Panc1 (cell line): ENCODE measurements around the gene TMUB2. TPM values are rescaled to one million over a fixed set of nuclear protein-coding genes. Genes with fewer than 3 reads are reported as not detected.

Source experiments
- ATAC-seq: fragments of 200-7000 bp; cut with Tn5 transposase; 2 replicates; pipeline ENCODE4 v1.9.1; 2020; ENCODE audit warnings: mild to moderate bottlenecking, moderate library complexity
- BruUV-seq: library from RNA; stranded (reverse); fragments of 400-500 nt; replicated peaks from 2 replicates; lab custom pipeline; 2021; lab: Mats Ljungman, UMichigan
- CTCF ChIA-PET: fragments of 300-600 bp; sonication (Branson Sonifier 250); formaldehyde crosslinking; loops from one replicate; lab custom pipeline; 2022; ENCODE audit warnings: antibody characterized with exemption; lab: Charles Lee
- POLR2A ChIA-PET: fragments of 300-600 bp; sonication (Branson Sonifier 250); formaldehyde crosslinking; loops from one replicate; lab custom pipeline; 2022; ENCODE audit warnings: antibody characterized with exemption; lab: Charles Lee
- DNase-seq: peaks from one replicate; pipeline ENCODE4 v3.0.0-alpha.2; 2010; ENCODE audit warnings: low read depth, low spot score
- H3K27ac ChIP-seq: 2 replicates; pipeline ENCODE4 v1.5.1; 2011; ENCODE audit warnings: mild to moderate bottlenecking, low read length, inconsistent platforms
- H3K27me3 ChIP-seq: fragments of 200-500 bp; sonication (Bioruptor generic); 2 replicates; pipeline ENCODE4 v1.6.0; 2014; ENCODE audit warnings: low read length, inconsistent platforms; ENCODE audit not compliant: control insufficient read depth, insufficient read depth
- H3K36me3 ChIP-seq: fragments of 200-500 bp; sonication (Bioruptor generic); 2 replicates; pipeline ENCODE4 v1.5.1; 2014; ENCODE audit warnings: inconsistent platforms, mild to moderate bottlenecking, low read length, moderate library complexity; ENCODE audit not compliant: control insufficient read depth, insufficient read depth
- H3K4me1 ChIP-seq: 2 replicates; pipeline ENCODE4 v1.5.1; 2011; ENCODE audit warnings: inconsistent platforms, mild to moderate bottlenecking, low read length, moderate library complexity; ENCODE audit not compliant: control insufficient read depth, insufficient read depth
- H3K4me3 ChIP-seq, 2 experiments: 2 replicates each; pipeline ENCODE4 v1.5.1; 2011 to 2012; ENCODE audit warnings: low read depth in 2 of 2, low read length in 2 of 2, mild to moderate bottlenecking in 2 of 2, inconsistent platforms in 1 of 2, moderate library complexity in 1 of 2
- H3K9me3 ChIP-seq: fragments of 200-500 bp; sonication (Bioruptor generic); 2 replicates; pipeline ENCODE4 v1.5.1; 2014; ENCODE audit warnings: low read depth, mild to moderate bottlenecking, inconsistent platforms, low read length, moderate library complexity; ENCODE audit not compliant: control insufficient read depth, insufficient read depth
- POLR2AphosphoS5 ChIP-seq: IDR thresholded peaks from 2 replicates; pipeline ENCODE4 v1.6.1; 2012; ENCODE audit warnings: mild to moderate bottlenecking, low read depth, low read length, moderate library complexity
- SIN3A ChIP-seq: IDR thresholded peaks from 2 replicates; pipeline ENCODE4 v1.6.1; 2012; ENCODE audit warnings: low read depth, mild to moderate bottlenecking, low read length, moderate library complexity, borderline replicate concordance; ENCODE audit not compliant: insufficient read depth
- TCF7L2 ChIP-seq: IDR thresholded peaks from 2 replicates; pipeline ENCODE4 v1.6.1; 2011; ENCODE audit warnings: mild to moderate bottlenecking, low read depth, low read length, inconsistent platforms
- in situ Hi-C: cut with HindIII; loops from 2 replicates; pipeline ENCODE4 v1.10.0; 2016; ENCODE audit warnings: low sequenced_read_pairs, low pct_unique_long_range_greater_than_20kb
- intact Hi-C: fragments of 100-400 bp; cut with micrococcal nuclease; formaldehyde crosslinking; loops from one replicate; pipeline ENCODE4 v1.10.0; 2022; ENCODE audit not compliant: unreplicated experiment
- total RNA-seq: library from RNA; stranded (reverse); gene quantifications from one replicate; pipeline ENCODE4 v1.2.1, GENCODE V29; 2021; ENCODE audit not compliant: unreplicated experiment
- TF ChIP-seq, protein P1 (sequence below): fragments of 450-650 bp; IDR thresholded peaks from 2 replicates; pipeline ENCODE4 v1.5.1; 2017; ENCODE audit warnings: mild to moderate bottlenecking
- TF ChIP-seq, protein P2 (sequence below), 2 experiments: IDR thresholded peaks; 2 replicates each; pipeline ENCODE4 v1.6.1; 2011 to 2012; ENCODE audit warnings: low read depth in 2 of 2, control low read depth in 1 of 2, low read length in 1 of 2, mild to moderate bottlenecking in 1 of 2, moderate library complexity in 1 of 2; ENCODE audit not compliant: insufficient read depth in 1 of 2

The TMUB2 gene
- total RNA-seq, 1 experiment from 2014 or later, result 30.7 TPM

DNA sequence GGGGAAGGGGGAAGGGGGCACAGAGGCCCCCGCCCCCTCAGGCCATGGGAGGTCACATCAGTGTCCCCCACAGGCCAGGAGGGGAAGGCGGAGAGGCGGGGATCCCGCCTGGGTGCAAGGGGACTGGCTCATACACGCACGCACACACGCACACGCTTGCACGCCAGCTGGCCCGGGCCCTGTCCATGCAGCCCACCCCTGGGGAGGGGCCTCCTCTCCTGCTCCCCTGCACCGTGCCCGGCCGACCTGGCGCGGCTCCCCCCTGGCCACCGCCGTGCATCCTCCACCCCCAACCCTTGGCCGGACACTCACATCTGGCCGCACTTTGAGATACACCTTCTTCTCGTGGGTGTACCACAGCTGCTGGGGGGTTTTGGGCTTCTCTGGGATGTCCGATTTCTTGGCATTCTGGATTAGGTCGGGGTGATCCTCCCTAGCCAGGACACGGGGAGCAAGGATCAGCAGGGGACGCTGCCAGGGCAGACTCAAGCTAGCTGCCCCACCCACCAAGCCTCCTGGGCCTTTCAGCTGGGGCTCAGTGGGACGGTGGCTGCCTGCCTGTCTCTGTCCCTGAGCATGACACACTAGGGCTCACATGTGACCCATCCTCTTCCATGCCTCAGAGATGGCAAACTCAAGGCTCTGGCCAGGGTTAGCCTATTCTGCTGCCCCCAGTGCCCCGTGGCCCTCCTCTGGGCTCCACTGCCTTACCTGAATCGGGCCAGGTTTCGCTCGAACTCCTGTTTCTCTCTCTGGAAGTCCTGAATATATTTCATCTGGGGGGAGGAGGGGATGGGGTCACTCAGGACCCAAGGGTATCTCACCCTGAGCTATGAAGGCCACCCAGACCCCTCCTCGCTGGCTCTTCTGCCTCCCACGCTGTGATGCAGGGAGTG lies 26.0 kb downstream of the TMUB2 start:
- DNase-seq, result no peak
- ChIA-PET POLR2A (no interaction called here), CTCF (interaction anchor here (0.7 kb wide), 1 partner anchor 9 kb away, joined by 4 read pairs; no protein-coding TSS in a partner anchor)
- TF ChIP-seq TCF7L2, result no peak
- peak; percentile 47 for TF ChIP-seq POLR2AphosphoS5
- Histone ChIP-seq H3K9me3 (no peaks in the 10 kb centered on the region), H3K27ac (no peak overlapping the region), H3K27me3 (no peaks in the 10 kb centered on the region), H3K4me3 (no peak overlapping the region), H3K36me3 (peaks cover 10% of the 10 kb centered on the region), H3K4me1 (peaks cover 13% of the 10 kb centered on the region)
- ATAC-seq, result peak; percentile 44
- intact Hi-C loops, result no loop called here
- in situ Hi-C loops, result no loop called here
- no TSS peak for BruUV-seq

DNA sequence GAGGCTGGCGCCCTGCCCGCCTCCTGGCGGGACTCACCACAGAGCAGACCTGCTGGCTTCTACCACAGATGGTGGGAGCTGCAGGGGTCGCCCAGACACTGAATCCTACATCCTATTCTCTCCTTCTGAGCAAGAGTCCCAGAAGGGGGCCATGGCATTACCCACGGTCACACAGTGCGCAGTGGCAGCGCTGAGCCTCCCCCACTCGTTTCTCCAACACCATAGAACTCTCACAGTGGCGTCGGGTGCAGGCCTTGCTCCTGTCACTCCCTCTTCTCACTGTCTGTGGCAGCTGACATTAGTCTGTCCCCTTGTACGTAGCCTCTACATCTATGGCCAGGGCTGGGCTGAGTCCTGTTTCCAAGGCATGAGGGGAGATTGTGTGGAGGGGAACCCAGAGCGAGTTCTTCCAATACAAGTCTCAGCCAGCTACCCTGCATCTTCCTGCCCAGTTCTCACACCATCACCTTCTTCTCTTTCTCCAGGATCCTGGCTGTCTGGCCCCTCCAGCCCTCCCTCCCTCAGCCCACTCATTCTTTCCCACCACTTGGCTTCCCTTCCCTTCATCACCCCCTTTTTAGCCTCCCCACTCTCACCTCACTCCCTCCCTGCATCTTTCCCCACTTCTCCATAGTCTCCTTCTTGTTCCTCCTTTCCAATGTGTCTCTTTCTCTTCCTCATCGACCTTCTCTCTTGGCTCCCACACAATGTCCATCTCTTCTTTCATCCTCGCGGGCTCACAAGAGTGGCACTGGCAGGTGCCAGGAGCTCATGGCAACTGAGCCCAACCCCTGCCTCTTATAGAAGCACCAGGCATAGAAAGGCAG lies 26.8 kb downstream of the TMUB2 start:
- TF ChIP-seq POLR2AphosphoS5, result 0 out of 2 replicates have a peak, but pooled peaks have one; percentile 28
- TF ChIP-seq TCF7L2, result no peak
- H3K9me3 ChIP-seq, result no peaks in the 10 kb centered on the region
- H3K4me1 ChIP-seq, result peaks cover 15% of the 10 kb centered on the region
- intact Hi-C loops, result no loop called here
- CTCF ChIA-PET, result no interaction called here
- in situ Hi-C loops, result no loop called here
- H3K27ac ChIP-seq, result no peak overlapping the region
- no peak for DNase-seq
- H3K36me3 ChIP-seq, result peaks cover 10% of the 10 kb centered on the region
- POLR2A ChIA-PET, result interaction anchor here (0.5 kb wide), 1 partner anchor 12 kb away, joined by 21 read pairs; no protein-coding TSS in a partner anchor
- H3K27me3 ChIP-seq, result no peaks in the 10 kb centered on the region
- H3K4me3 ChIP-seq, result no peak overlapping the region
- no TSS peak for BruUV-seq
- no peak for ATAC-seq

DNA sequence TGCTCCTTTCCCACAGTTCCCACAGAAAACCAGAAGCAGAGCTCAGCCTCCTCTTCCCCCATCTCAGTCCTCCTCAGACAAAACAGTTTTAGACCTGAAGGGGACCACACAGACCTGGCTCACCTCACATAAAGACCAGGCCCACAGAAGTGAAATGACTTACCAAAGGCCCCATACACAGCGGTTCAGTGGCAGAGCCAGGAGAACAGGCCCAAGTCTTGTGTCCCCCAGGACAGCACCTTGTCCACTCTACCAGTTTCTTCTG lies 27.4 kb downstream of the TMUB2 start:
- Histone ChIP-seq H3K27ac (no peak overlapping the region), H3K4me1 (peaks cover 15% of the 10 kb centered on the region), H3K27me3 (no peaks in the 10 kb centered on the region), H3K9me3 (no peaks in the 10 kb centered on the region), H3K36me3 (peaks cover 10% of the 10 kb centered on the region), H3K4me3 (no peak overlapping the region)
- BruUV-seq, result no TSS peak
- POLR2A ChIA-PET, result interaction anchor here (0.5 kb wide), 1 partner anchor 11 kb away, joined by 21 read pairs; no protein-coding TSS in a partner anchor
- in situ Hi-C loops, result no loop called here
- DNase-seq (no peak), ATAC-seq (no peak)
- CTCF ChIA-PET, result no interaction called here
- intact Hi-C loops, result no loop called here
- TF ChIP-seq TCF7L2 (no peak), POLR2AphosphoS5 (no peak), SIN3A (no peak)
- TF ChIP-seq, protein P1, sequence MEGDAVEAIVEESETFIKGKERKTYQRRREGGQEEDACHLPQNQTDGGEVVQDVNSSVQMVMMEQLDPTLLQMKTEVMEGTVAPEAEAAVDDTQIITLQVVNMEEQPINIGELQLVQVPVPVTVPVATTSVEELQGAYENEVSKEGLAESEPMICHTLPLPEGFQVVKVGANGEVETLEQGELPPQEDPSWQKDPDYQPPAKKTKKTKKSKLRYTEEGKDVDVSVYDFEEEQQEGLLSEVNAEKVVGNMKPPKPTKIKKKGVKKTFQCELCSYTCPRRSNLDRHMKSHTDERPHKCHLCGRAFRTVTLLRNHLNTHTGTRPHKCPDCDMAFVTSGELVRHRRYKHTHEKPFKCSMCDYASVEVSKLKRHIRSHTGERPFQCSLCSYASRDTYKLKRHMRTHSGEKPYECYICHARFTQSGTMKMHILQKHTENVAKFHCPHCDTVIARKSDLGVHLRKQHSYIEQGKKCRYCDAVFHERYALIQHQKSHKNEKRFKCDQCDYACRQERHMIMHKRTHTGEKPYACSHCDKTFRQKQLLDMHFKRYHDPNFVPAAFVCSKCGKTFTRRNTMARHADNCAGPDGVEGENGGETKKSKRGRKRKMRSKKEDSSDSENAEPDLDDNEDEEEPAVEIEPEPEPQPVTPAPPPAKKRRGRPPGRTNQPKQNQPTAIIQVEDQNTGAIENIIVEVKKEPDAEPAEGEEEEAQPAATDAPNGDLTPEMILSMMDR, result no peak
- TF ChIP-seq, protein P2, sequence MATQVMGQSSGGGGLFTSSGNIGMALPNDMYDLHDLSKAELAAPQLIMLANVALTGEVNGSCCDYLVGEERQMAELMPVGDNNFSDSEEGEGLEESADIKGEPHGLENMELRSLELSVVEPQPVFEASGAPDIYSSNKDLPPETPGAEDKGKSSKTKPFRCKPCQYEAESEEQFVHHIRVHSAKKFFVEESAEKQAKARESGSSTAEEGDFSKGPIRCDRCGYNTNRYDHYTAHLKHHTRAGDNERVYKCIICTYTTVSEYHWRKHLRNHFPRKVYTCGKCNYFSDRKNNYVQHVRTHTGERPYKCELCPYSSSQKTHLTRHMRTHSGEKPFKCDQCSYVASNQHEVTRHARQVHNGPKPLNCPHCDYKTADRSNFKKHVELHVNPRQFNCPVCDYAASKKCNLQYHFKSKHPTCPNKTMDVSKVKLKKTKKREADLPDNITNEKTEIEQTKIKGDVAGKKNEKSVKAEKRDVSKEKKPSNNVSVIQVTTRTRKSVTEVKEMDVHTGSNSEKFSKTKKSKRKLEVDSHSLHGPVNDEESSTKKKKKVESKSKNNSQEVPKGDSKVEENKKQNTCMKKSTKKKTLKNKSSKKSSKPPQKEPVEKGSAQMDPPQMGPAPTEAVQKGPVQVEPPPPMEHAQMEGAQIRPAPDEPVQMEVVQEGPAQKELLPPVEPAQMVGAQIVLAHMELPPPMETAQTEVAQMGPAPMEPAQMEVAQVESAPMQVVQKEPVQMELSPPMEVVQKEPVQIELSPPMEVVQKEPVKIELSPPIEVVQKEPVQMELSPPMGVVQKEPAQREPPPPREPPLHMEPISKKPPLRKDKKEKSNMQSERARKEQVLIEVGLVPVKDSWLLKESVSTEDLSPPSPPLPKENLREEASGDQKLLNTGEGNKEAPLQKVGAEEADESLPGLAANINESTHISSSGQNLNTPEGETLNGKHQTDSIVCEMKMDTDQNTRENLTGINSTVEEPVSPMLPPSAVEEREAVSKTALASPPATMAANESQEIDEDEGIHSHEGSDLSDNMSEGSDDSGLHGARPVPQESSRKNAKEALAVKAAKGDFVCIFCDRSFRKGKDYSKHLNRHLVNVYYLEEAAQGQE (IDR thresholded peaks at IDR 0.05; ENCODE audit: insufficient read depth in 1 of 2, low read depth in 2 of 2, low read length in 1 of 2), result no peak
